IMR-90 (cell line): ENCODE measurements around the gene PET117. TPM values are rescaled to one million over a fixed set of nuclear protein-coding genes. Genes with fewer than 3 reads are reported as not detected.

Source experiments
- ATAC-seq: fragments of 200-7000 bp; cut with Tn5 transposase; 2 replicates; pipeline ENCODE4 v1.9.1; 2020; ENCODE audit warnings: low read depth, mild to moderate bottlenecking, moderate library complexity
- BruUV-seq: library from RNA; stranded (reverse); fragments of 400-500 nt; replicated peaks from 2 replicates; lab custom pipeline; 2021; lab: Mats Ljungman, UMichigan
- CTCF ChIA-PET: fragments of 300-600 bp; formaldehyde crosslinking; extraction: SDS; loops from one replicate; lab custom pipeline; 2021; ENCODE audit warnings: antibody characterized with exemption; lab: Yijun Ruan, JAX
- POLR2A ChIA-PET: fragments of 300-600 bp; sonication (Branson Sonifier 250); formaldehyde crosslinking; loops from one replicate; lab custom pipeline; 2022; ENCODE audit warnings: antibody characterized with exemption; ENCODE audit not compliant: unreplicated experiment; lab: Charles Lee
- DNase-seq: peaks from one replicate; pipeline ENCODE4 v3.0.0; 2013
- H2AFZ ChIP-seq: replicated peaks from 2 replicates; pipeline ENCODE3; 2013; ENCODE audit warnings: low read length, mild to moderate bottlenecking; ENCODE audit not compliant: poor library complexity
- H2AK5ac ChIP-seq: 2 replicates; pipeline ENCODE4 v1.6.1; 2013; ENCODE audit warnings: low read depth, low read length, inconsistent platforms
- H2AK9ac ChIP-seq: replicated peaks from 2 replicates; pipeline ENCODE3; 2013; ENCODE audit warnings: mild to moderate bottlenecking, low read depth, low read length, moderate library complexity; ENCODE audit not compliant: poor library complexity
- H2BK120ac ChIP-seq: 2 replicates; pipeline ENCODE4 v1.6.1; 2013; ENCODE audit warnings: low read depth, low read length, inconsistent platforms
- H2BK15ac ChIP-seq: 3 replicates; pipeline ENCODE4 v1.6.1; 2013; ENCODE audit warnings: low read depth, low read length, inconsistent platforms
- H2BK20ac ChIP-seq: 2 replicates; pipeline ENCODE4 v1.6.1; 2013; ENCODE audit warnings: low read depth, mild to moderate bottlenecking, inconsistent platforms, low read length, moderate library complexity
- H2BK5ac ChIP-seq: 2 replicates; pipeline ENCODE4 v1.6.1; 2013; ENCODE audit warnings: mild to moderate bottlenecking, low read depth, low read length, inconsistent platforms; ENCODE audit not compliant: poor library complexity, severe bottlenecking
- H3K14ac ChIP-seq: replicated peaks from 2 replicates; pipeline ENCODE4 v1.6.1; 2013; ENCODE audit warnings: low read depth, low read length, inconsistent platforms
- H3K18ac ChIP-seq: 2 replicates; pipeline ENCODE4 v1.6.1; 2013; ENCODE audit warnings: low read depth, low read length, control low read depth
- H3K23ac ChIP-seq: 2 replicates; pipeline ENCODE4 v1.6.1; 2013; ENCODE audit warnings: low read depth, low read length, inconsistent platforms
- H3K27ac ChIP-seq: 2 replicates; pipeline ENCODE4 v1.5.1; 2013; ENCODE audit warnings: mild to moderate bottlenecking, control low read depth, low read length; ENCODE audit not compliant: insufficient read depth
- H3K27me3 ChIP-seq: 2 replicates; pipeline ENCODE4 v1.6.1; 2013; ENCODE audit warnings: low read length; ENCODE audit not compliant: control insufficient read depth, insufficient read depth
- H3K36me3 ChIP-seq: 2 replicates; pipeline ENCODE4 v1.6.1; 2013; ENCODE audit warnings: low read length, mixed read lengths; ENCODE audit not compliant: control insufficient read depth, insufficient read depth
- H3K4ac ChIP-seq: 2 replicates; pipeline ENCODE4 v1.6.1; 2013; ENCODE audit warnings: low read depth, low read length, inconsistent platforms
- H3K4me1 ChIP-seq: 2 replicates; pipeline ENCODE4 v1.6.1; 2013; ENCODE audit warnings: low read length, mixed read lengths; ENCODE audit not compliant: control insufficient read depth, insufficient read depth
- H3K4me2 ChIP-seq: 2 replicates; pipeline ENCODE4 v1.6.1; 2013; ENCODE audit warnings: low read depth, mild to moderate bottlenecking, control low read depth, low read length, moderate library complexity
- H3K4me3 ChIP-seq: 2 replicates; pipeline ENCODE4 v1.5.1; 2013; ENCODE audit warnings: low read depth, mild to moderate bottlenecking, control low read depth, low read length, moderate library complexity; ENCODE audit not compliant: insufficient read depth
- H3K56ac ChIP-seq: 2 replicates; pipeline ENCODE4 v1.6.1; 2013; ENCODE audit warnings: low read length, inconsistent platforms; ENCODE audit not compliant: insufficient read depth; ENCODE audit errors: extremely low read depth
- H3K79me1 ChIP-seq, 2 experiments: 2 replicates each; pipeline ENCODE4 v1.6.1; 2013; ENCODE audit warnings: low read length in 2 of 2, inconsistent platforms in 1 of 2, low read depth in 1 of 2
- H3K9ac ChIP-seq: 2 replicates; pipeline ENCODE4 v1.6.1; 2013; ENCODE audit warnings: low read depth, low read length, control low read depth
- H3K9me1 ChIP-seq: 2 replicates; pipeline ENCODE4 v1.6.1; 2013; ENCODE audit warnings: low read length, inconsistent platforms; ENCODE audit not compliant: insufficient read depth
- H3K9me3 ChIP-seq: 2 replicates; pipeline ENCODE4 v1.6.1; 2013; ENCODE audit warnings: low read length; ENCODE audit not compliant: control insufficient read depth, insufficient read depth
- H4K20me1 ChIP-seq: 2 replicates; pipeline ENCODE4 v1.6.1; 2013; ENCODE audit warnings: low read length, inconsistent platforms; ENCODE audit not compliant: insufficient read depth
- H4K5ac ChIP-seq: 2 replicates; pipeline ENCODE4 v1.6.1; 2013; ENCODE audit warnings: mild to moderate bottlenecking, low read depth, low read length, control low read depth
- H4K8ac ChIP-seq, 2 experiments: 2 replicates each; pipeline ENCODE4 v1.6.1; 2013; ENCODE audit warnings: low read depth in 2 of 2, low read length in 2 of 2, control low read depth in 1 of 2, inconsistent platforms in 1 of 2
- H4K91ac ChIP-seq: 2 replicates; pipeline ENCODE4 v1.6.1; 2013; ENCODE audit warnings: low read depth, low read length, inconsistent platforms; ENCODE audit not compliant: insufficient read depth
- CTCF ChIP-seq: conservative IDR thresholded peaks from 2 replicates; pipeline ENCODE4 v1.5.1; 2012; ENCODE audit warnings: mild to moderate bottlenecking, low read depth, low read length, improper control_type of control experiment
- WGBS, 2 experiments: methylation state at CpG; one replicate each; pipeline versions ENCODE4 v1.1.5 to v1.1.7; 2013; ENCODE audit warnings: missing lambda C conversion rate in 2 of 2; ENCODE audit not compliant: insufficient read length in 1 of 2; ENCODE audit errors: extremely low coverage in 2 of 2; 5-methylcytosine and 5-hydroxymethylcytosine counted together
- dilution Hi-C: fragments of 300-500 bp; cut with HindIII; formaldehyde crosslinking; loops from one replicate; pipeline ENCODE4 v1.14.3; 2018; ENCODE audit warnings: low sequenced_read_pairs; ENCODE audit not compliant: unreplicated experiment
- in situ Hi-C: fragments of 300-500 bp; cut with MboI; formaldehyde crosslinking; loops from 3 replicates; pipeline ENCODE4 v1.14.3; 2019; ENCODE audit warnings: low sequenced_read_pairs, inconsistent platforms, mixed read lengths
- intact Hi-C: fragments of 100-400 bp; cut with micrococcal nuclease; formaldehyde crosslinking; loops from 2 replicates; pipeline ENCODE4 v1.10.0; 2022
- polyA plus RNA-seq, 3 experiments: library from polyadenylated mRNA; depleted of rRNA; stranded (reverse); fragments of >200 nt; gene quantifications; 2 replicates each; pipeline ENCODE4 v1.2.3, GENCODE V29; 2012; ENCODE audit warnings: low replicate concordance in 1 of 3
- total RNA-seq: library from RNA; depleted of rRNA; stranded (reverse); fragments of >200 nt; gene quantifications from 2 replicates; pipeline ENCODE4 v1.2.3, GENCODE V29; 2012

PET117 gene
- total and polyA plus RNA-seq, 2 of the 4 experiments (the other 2 are of a cell fraction), result 3.9 to 8.3 TPM

- intact Hi-C loops, result no loop called here
Measured at GRCh38 chr20:18090044-18090443, 47.6 kb upstream of the PET117 start.

More at GRCh38 chr20:18090044-18090443, 47.6 kb upstream of the PET117 start:
- dilution Hi-C loops, result no loop called here
- WGBS, 2 experiments, result 10% methylated on average over 2 of the region's 3 CpGs; no CpG with 5 or more reads in 1 of the 2 experiments
- no peak overlapping the region for H2BK5ac ChIP-seq
- no TSS peak for BruUV-seq
- H3K4me1 ChIP-seq, result no peaks in the 10 kb centered on the region
- H3K27ac ChIP-seq, result no peak overlapping the region
- H3K4me3 ChIP-seq, result no peak overlapping the region
- H4K5ac ChIP-seq, result no peak overlapping the region
- in situ Hi-C loops, result no loop called here
- no peak overlapping the region for H2BK120ac ChIP-seq
- no peak overlapping the region for H3K4me2 ChIP-seq
- peaks cover 6% of the 10 kb centered on the region for H3K27me3 ChIP-seq
- no peak overlapping the region for H2BK20ac ChIP-seq
- H3K18ac ChIP-seq, result no peak overlapping the region
- H2BK15ac ChIP-seq, result no peak overlapping the region
- ATAC-seq (no peak), DNase-seq (no peak)
- POLR2A ChIA-PET, result no interaction called here
- no peaks in the 10 kb centered on the region for H3K79me1 ChIP-seq
- no peak overlapping the region for H4K91ac ChIP-seq
- no peak overlapping the region for H3K56ac ChIP-seq
- no peak overlapping the region for H2AK9ac ChIP-seq
- H3K4ac ChIP-seq, result no peak overlapping the region
- H3K36me3 ChIP-seq, result no peaks in the 10 kb centered on the region
- CTCF ChIA-PET, result no interaction called here
- H3K9ac ChIP-seq, result no peak overlapping the region
- TF ChIP-seq CTCF, result no peak
- H3K9me3 ChIP-seq, result no peaks in the 10 kb centered on the region
- H3K14ac ChIP-seq, result no peak overlapping the region
- H2AK5ac ChIP-seq, result no peak overlapping the region
- no peak overlapping the region for H3K23ac ChIP-seq
- H3K9me1 ChIP-seq, result no peaks in the 10 kb centered on the region
- no peak overlapping the region for H4K8ac ChIP-seq
- no peak overlapping the region for H2AFZ ChIP-seq
- no peaks in the 10 kb centered on the region for H4K20me1 ChIP-seq
